BE2C (cell line): ENCODE measurements around the gene SRSF12.

ENCODE experiments used
- DNase-seq: peaks from one replicate; pipeline ENCODE4 v3.0.0-alpha.2; 2020
- H3K27me3 ChIP-seq: fragments of 250-450 bp; sonication (Bioruptor Pico); 2 replicates; pipeline ENCODE4 v1.5.1; 2020; ENCODE audit warnings: mild to moderate bottlenecking
- H3K36me3 ChIP-seq: fragments of 250-450 bp; sonication (Bioruptor Pico); 2 replicates; pipeline ENCODE4 v1.5.1; 2020; ENCODE audit warnings: mild to moderate bottlenecking
- H3K4me1 ChIP-seq: fragments of 250-450 bp; sonication (Bioruptor Pico); 2 replicates; pipeline ENCODE4 v1.5.1; 2020
- H3K4me3 ChIP-seq: 2 replicates; pipeline ENCODE4 v1.5.1; 2011; ENCODE audit warnings: low read depth, low read length
- H3K9me3 ChIP-seq: fragments of 250-450 bp; sonication (Bioruptor Pico); 2 replicates; pipeline ENCODE4 v1.5.1; 2020
- CTCF ChIP-seq: IDR thresholded peaks from 2 replicates; pipeline ENCODE4 v1.5.1; 2012; ENCODE audit warnings: mild to moderate bottlenecking, low read depth, low read length

Gene SRSF12

GRCh38 chr6:89111933-89112332, 5.9 kb downstream of the SRSF12 start:
- H3K36me3 ChIP-seq = no peaks in the 10 kb centered on the region

GRCh38 chr6:89110284-89110683, 7.6 kb downstream of the SRSF12 start:
- no peaks in the 10 kb centered on the region for H3K4me1 ChIP-seq
- no peak overlapping the region for H3K4me3 ChIP-seq
- H3K27me3 ChIP-seq = no peaks in the 10 kb centered on the region
- no peak for DNase-seq
- TF ChIP-seq CTCF = no peak
- no peaks in the 10 kb centered on the region for H3K36me3 ChIP-seq
- H3K9me3 ChIP-seq = no peaks in the 10 kb centered on the region

More at GRCh38 chr6:89111933-89112332, 5.9 kb downstream of the SRSF12 start:
- no peaks in the 10 kb centered on the region for H3K9me3 ChIP-seq
- H3K4me1 ChIP-seq = no peaks in the 10 kb centered on the region
- no peak for DNase-seq
- no peaks in the 10 kb centered on the region for H3K27me3 ChIP-seq
- H3K4me3 ChIP-seq = no peak overlapping the region
- TF ChIP-seq CTCF = no peak

- no peaks in the 10 kb centered on the region for H3K9me3 ChIP-seq
- H3K27me3 ChIP-seq = no peaks in the 10 kb centered on the region
- H3K36me3 ChIP-seq = peaks cover 7% of the 10 kb centered on the region; the same call in 1 of the 2 replicates
- no peaks in the 10 kb centered on the region for H3K4me1 ChIP-seq
- H3K4me3 ChIP-seq = no peak overlapping the region
- no peak for DNase-seq
- no peak for TF ChIP-seq CTCF
These were observed 17.8 kb downstream of the SRSF12 start for GRCh38 chr6:89100114-89100513.

- no peak for DNase-seq
- TF ChIP-seq CTCF = no peak
- Histone ChIP-seq H3K4me1 (no peaks in the 10 kb centered on the region), H3K4me3 (no peak overlapping the region), H3K9me3 (no peaks in the 10 kb centered on the region), H3K27me3 (no peaks in the 10 kb centered on the region), H3K36me3 (no peaks in the 10 kb centered on the region)
These were observed 19.4 kb downstream of the SRSF12 start for GRCh38 chr6:89098461-89098860.

- Histone ChIP-seq H3K9me3 (no peaks in the 10 kb centered on the region), H3K36me3 (peaks cover 32% of the 10 kb centered on the region)
- DNase-seq = no peak
These were observed 30.0 kb downstream of the SRSF12 start for GRCh38 chr6:89087881-89088280.

More at GRCh38 chr6:89087881-89088280, 30.0 kb downstream of the SRSF12 start:
- no peaks in the 10 kb centered on the region for H3K4me1 ChIP-seq
- no peak for TF ChIP-seq CTCF
- no peak overlapping the region for H3K4me3 ChIP-seq
- H3K27me3 ChIP-seq = no peaks in the 10 kb centered on the region
